Skin of body (tissue), 2 donors: Measurements from ENCODE around the gene PAQR4. TPM values are rescaled to one million over a fixed set of nuclear protein-coding genes. Genes with fewer than 3 reads are reported as not detected.
"Not testable (repeated sequence)": the region's sequence is repeated elsewhere in the genome, so short reads cannot be mapped to it uniquely, and the experiment has no call there.

Experiments
- DNase-seq: peaks from one replicate; lab custom pipeline; 2025; lab: John Stamatoyannopoulos, UW
- total RNA-seq: library from RNA; depleted of rRNA; stranded (reverse); fragments of >200 nt; gene quantifications from one replicate; pipeline ENCODE4 v1.2.3, GENCODE V29; 2014

PAQR4 gene
- 7.0 TPM for total RNA-seq

GRCh38 chr16:2968738-2969544, at the start of gene PAQR4:
PAQR4 (plus strand) TSS chr16:2969348; CDS start chr16:2969675, 327 bp downstream.
- peak; percentile 51 for DNase-seq

- peak; percentile 18 for DNase-seq
Measured at GRCh38 chr16:2919511-2920255, 49.5 kb upstream of the PAQR4 start.

GRCh38 chr16:2923481-2923880, 45.7 kb upstream of the PAQR4 start:
- DNase-seq, result no peak

- no peak for DNase-seq
Measured at GRCh38 chr16:2924901-2925755, 44.0 kb upstream of the PAQR4 start.

- DNase-seq, result no peak
Measured at GRCh38 chr16:2925951-2926649, 43.0 kb upstream of the PAQR4 start.

GRCh38 chr16:2926650-2926999, 42.5 kb upstream of the PAQR4 start:
- no peak for DNase-seq

- DNase-seq, result peak; percentile 76
Measured at GRCh38 chr16:2927010-2927646, 42.0 kb upstream of the PAQR4 start.

GRCh38 chr16:2928151-2928550, 41.0 kb upstream of the PAQR4 start:
- DNase-seq, result not testable (repeated sequence)

GRCh38 chr16:2928796-2929195, 40.4 kb upstream of the PAQR4 start:
- no peak for DNase-seq

GRCh38 chr16:2929693-2930092, 39.5 kb upstream of the PAQR4 start:
- no peak for DNase-seq

GRCh38 chr16:2930236-2930635, 38.9 kb upstream of the PAQR4 start:
- DNase-seq, result no peak

GRCh38 chr16:2931231-2931914, 37.8 kb upstream of the PAQR4 start:
- not testable (repeated sequence) for DNase-seq

- DNase-seq, result no peak
Measured at GRCh38 chr16:2933136-2933535, 36.0 kb upstream of the PAQR4 start.

GRCh38 chr16:2933701-2934100, 35.4 kb upstream of the PAQR4 start:
- no peak for DNase-seq

- no peak for DNase-seq
Measured at GRCh38 chr16:2934450-2934849, 34.7 kb upstream of the PAQR4 start.

- DNase-seq, result no peak
Measured at GRCh38 chr16:2936436-2937011, 32.6 kb upstream of the PAQR4 start.

- no peak for DNase-seq
Measured at GRCh38 chr16:2937170-2937569, 32.0 kb upstream of the PAQR4 start.

GRCh38 chr16:2938206-2938605, 30.9 kb upstream of the PAQR4 start:
- DNase-seq, result no peak

- no peak for DNase-seq
Measured at GRCh38 chr16:2939968-2940367, 29.2 kb upstream of the PAQR4 start.

GRCh38 chr16:2942045-2942444, 27.1 kb upstream of the PAQR4 start:
- DNase-seq, result no peak
